ENCODE data around the gene PER3. TPM values are rescaled to one million over a fixed set of nuclear protein-coding genes. Genes with fewer than 3 reads are reported as not detected.

The PER3 gene
- total and polyA plus RNA-seq, 2 donors (not counting 1 experiment from before 2014, with no cell fraction given): 16.6 to 18.8 TPM

DNA sequence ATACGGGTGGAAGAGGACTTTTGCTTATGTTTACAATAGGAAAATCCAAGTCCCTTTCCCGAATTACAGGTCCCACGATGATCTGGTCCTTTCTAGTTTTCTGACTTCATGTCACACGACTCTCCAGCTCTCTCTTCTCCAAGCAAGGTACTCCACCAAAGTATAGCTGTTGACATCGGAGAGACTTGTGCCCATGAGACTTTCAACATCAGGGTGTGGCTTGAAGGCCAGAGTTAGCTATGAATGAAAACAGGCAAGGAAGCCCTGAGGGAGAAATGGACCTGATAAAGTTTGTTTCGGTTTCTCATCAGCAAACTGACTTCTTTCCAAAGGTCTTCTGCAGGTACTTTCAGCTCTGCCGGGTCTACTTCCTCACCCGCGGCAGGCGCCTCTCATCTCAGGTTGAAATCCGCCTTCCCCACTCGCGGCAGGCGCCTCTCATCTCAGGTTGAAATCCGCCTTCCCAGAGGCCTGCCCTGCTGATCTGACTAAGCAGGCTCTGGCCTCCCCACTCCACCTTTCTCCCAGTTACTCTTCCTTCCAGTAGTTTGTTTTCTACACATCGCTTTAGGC lies 2.1 kb upstream of the PER3 start:
- Histone ChIP-seq H3K27me3 (ENCODE audit: control insufficient read depth, insufficient read depth, low read length) (no peaks in the 10 kb centered on the region), H3K27ac (ENCODE audit: insufficient read depth, low read length) (no peak overlapping the region), H4K20me1 (ENCODE audit: control insufficient read depth, extremely low read depth, insufficient read depth, low read length) (no peaks in the 10 kb centered on the region), H3K4me3 (replicated peaks in 1 of 4; ENCODE audit: control extremely low read depth in 1 of 4, insufficient read depth in 1 of 4, low read depth in 3 of 4, low read length in 4 of 4) (no peak overlapping the region), H3K9ac (ENCODE audit: insufficient read depth, low read length) (no peak overlapping the region), H3K4me2 (ENCODE audit: extremely low read depth, insufficient read depth, low read length) (no peak overlapping the region), H3K36me3 (ENCODE audit: control insufficient read depth, insufficient read depth, low read length) (peaks cover 13% of the 10 kb centered on the region), H3K4me1 (ENCODE audit: control insufficient read depth, extremely low read depth, insufficient read depth, low read length) (peaks cover 3% of the 10 kb centered on the region), H3K79me2 (ENCODE audit: control insufficient read depth, insufficient read depth, low read length) (no peaks in the 10 kb centered on the region), H2AFZ (ENCODE audit: low read length) (no peak overlapping the region), H3K9me3 (ENCODE audit: control insufficient read depth, insufficient read depth, low read depth, low read length) (no peaks in the 10 kb centered on the region)
- TF ChIP-seq EZH2 (IDR thresholded peaks at IDR 0.05; ENCODE audit: low read length, missing control alignments): no peak
- TF ChIP-seq, protein P1, sequence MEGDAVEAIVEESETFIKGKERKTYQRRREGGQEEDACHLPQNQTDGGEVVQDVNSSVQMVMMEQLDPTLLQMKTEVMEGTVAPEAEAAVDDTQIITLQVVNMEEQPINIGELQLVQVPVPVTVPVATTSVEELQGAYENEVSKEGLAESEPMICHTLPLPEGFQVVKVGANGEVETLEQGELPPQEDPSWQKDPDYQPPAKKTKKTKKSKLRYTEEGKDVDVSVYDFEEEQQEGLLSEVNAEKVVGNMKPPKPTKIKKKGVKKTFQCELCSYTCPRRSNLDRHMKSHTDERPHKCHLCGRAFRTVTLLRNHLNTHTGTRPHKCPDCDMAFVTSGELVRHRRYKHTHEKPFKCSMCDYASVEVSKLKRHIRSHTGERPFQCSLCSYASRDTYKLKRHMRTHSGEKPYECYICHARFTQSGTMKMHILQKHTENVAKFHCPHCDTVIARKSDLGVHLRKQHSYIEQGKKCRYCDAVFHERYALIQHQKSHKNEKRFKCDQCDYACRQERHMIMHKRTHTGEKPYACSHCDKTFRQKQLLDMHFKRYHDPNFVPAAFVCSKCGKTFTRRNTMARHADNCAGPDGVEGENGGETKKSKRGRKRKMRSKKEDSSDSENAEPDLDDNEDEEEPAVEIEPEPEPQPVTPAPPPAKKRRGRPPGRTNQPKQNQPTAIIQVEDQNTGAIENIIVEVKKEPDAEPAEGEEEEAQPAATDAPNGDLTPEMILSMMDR (conservative IDR thresholded peaks at IDR 0.05 in 1 of 2, IDR thresholded peaks at IDR 0.05 in 1 of 2; ENCODE audit: low read depth in 1 of 2, low read length in 2 of 2): no peak
- DNase-seq (ENCODE audit: low read depth in 2 of 2): no peak

DNA sequence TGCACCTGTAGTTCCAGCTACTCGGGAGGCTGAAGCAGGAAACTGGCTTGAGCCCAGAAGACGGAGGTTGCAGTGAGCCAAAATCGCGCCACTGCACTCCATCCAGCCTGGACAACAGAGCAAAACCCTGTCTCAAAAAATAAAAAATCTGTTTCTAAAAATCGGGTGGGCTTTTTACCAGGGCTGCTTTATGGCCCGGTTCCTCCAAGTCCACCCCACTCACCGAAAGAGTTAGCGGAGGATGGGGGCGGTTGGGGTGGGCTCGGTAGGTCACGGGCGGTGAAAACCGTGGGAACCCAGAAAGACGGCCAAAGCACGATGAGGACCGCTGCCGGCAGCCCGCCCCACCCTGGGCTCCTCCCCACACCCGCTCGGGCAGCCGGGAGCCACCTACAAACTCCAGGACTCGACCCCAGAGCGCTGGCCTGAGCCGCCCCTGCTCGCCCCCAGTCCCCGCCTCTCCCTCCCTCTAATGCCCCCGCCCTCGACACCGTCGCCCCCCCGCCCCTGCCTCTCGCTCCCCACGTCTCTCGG lies 846 bp upstream of the PER3 start:
- peak; percentile 19 to 55 for DNase-seq (ENCODE audit: low read depth in 2 of 2)

DNA sequence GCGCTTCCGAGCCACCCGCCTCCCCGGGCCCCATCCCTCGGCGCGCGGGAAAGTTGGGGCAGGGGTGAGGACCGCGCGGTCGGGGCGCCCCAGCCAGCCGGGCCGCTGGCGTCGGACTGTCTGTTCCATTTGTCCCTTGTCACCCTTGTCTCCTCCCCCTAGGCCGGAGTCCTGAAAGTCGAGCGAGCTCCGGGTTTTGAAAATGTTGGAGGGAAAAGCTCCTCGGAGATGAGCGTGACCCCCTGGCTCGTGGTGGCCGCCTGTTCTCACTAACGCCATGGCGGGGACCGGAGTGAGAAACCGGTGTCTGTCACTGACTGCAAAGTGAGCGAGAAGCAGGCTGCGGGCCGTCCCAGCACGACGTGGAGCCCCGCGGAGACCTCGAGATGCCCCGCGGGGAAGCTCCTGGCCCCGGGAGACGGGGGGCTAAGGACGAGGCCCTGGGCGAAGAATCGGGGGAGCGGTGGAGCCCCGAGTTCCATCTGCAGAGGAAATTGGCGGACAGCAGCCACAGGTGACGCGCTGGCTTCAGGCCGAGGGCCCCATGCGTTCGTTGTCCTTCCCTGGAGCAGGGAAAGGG lies 491 bp downstream of the PER3 start:
- TF ChIP-seq, protein P1 (conservative IDR thresholded peaks at IDR 0.05 in 1 of 2, IDR thresholded peaks at IDR 0.05 in 1 of 2; ENCODE audit: low read depth in 1 of 2, low read length in 2 of 2): no peak
- no peak for TF ChIP-seq EZH2 (IDR thresholded peaks at IDR 0.05; ENCODE audit: low read length, missing control alignments)
- H3K9ac ChIP-seq (ENCODE audit: insufficient read depth, low read length): peak overlapping the region; percentile 74
- peak overlapping the region; percentile 73 for H3K4me2 ChIP-seq (ENCODE audit: extremely low read depth, insufficient read depth, low read length)
- no peaks in the 10 kb centered on the region for H4K20me1 ChIP-seq (ENCODE audit: control insufficient read depth, extremely low read depth, insufficient read depth, low read length)
- H3K36me3 ChIP-seq (ENCODE audit: control insufficient read depth, insufficient read depth, low read length): peaks cover 5% of the 10 kb centered on the region
- no peak for DNase-seq (ENCODE audit: low read depth in 2 of 2)
- H3K27ac ChIP-seq (ENCODE audit: insufficient read depth, low read length): peak overlapping the region; percentile 69
- peaks cover 3% of the 10 kb centered on the region for H3K4me1 ChIP-seq (ENCODE audit: control insufficient read depth, extremely low read depth, insufficient read depth, low read length)
- no peaks in the 10 kb centered on the region for H3K79me2 ChIP-seq (ENCODE audit: control insufficient read depth, insufficient read depth, low read length)
- no peaks in the 10 kb centered on the region for H3K27me3 ChIP-seq (ENCODE audit: control insufficient read depth, insufficient read depth, low read length)
- peak overlapping the region in 3 of 4 experiments; percentile 51 to 64 (median 62) for H3K4me3 ChIP-seq (replicated peaks in 1 of 4; ENCODE audit: control extremely low read depth in 1 of 4, insufficient read depth in 1 of 4, low read depth in 3 of 4, low read length in 4 of 4)
- peak overlapping the region; percentile 44 for H2AFZ ChIP-seq (ENCODE audit: low read length)
- no peaks in the 10 kb centered on the region for H3K9me3 ChIP-seq (ENCODE audit: control insufficient read depth, insufficient read depth, low read depth, low read length)

More for the DNA sequence above, 846 bp upstream of the PER3 start:
- Histone ChIP-seq H3K4me1 (ENCODE audit: control insufficient read depth, extremely low read depth, insufficient read depth, low read length) (peaks cover 3% of the 10 kb centered on the region), H3K36me3 (ENCODE audit: control insufficient read depth, insufficient read depth, low read length) (peaks cover 6% of the 10 kb centered on the region), H3K4me2 (ENCODE audit: extremely low read depth, insufficient read depth, low read length) (peak overlapping the region; percentile 79), H3K27ac (ENCODE audit: insufficient read depth, low read length) (peak overlapping the region; percentile 64), H3K9me3 (ENCODE audit: control insufficient read depth, insufficient read depth, low read depth, low read length) (no peaks in the 10 kb centered on the region), H3K27me3 (ENCODE audit: control insufficient read depth, insufficient read depth, low read length) (no peaks in the 10 kb centered on the region), H3K79me2 (ENCODE audit: control insufficient read depth, insufficient read depth, low read length) (no peaks in the 10 kb centered on the region), H4K20me1 (ENCODE audit: control insufficient read depth, extremely low read depth, insufficient read depth, low read length) (no peaks in the 10 kb centered on the region), H2AFZ (ENCODE audit: low read length) (peak overlapping the region; percentile 16), H3K9ac (ENCODE audit: insufficient read depth, low read length) (peak overlapping the region; percentile 50), H3K4me3 (replicated peaks in 1 of 4; ENCODE audit: control extremely low read depth in 1 of 4, insufficient read depth in 1 of 4, low read depth in 3 of 4, low read length in 4 of 4) (peak overlapping the region; percentile 43 to 65 (median 56))
- TF ChIP-seq, protein P1 (conservative IDR thresholded peaks at IDR 0.05 in 1 of 2, IDR thresholded peaks at IDR 0.05 in 1 of 2; ENCODE audit: low read depth in 1 of 2, low read length in 2 of 2): no peak
- TF ChIP-seq EZH2 (IDR thresholded peaks at IDR 0.05; ENCODE audit: low read length, missing control alignments): no peak

Measured in fibroblast of lung (primary cell).